Skeletal muscle satellite cell (primary cell): ENCODE measurements around the gene FGGY.
"Not testable (repeated sequence)": the region's sequence is repeated elsewhere in the genome, so short reads cannot be mapped to it uniquely, and the experiment has no call there.

ENCODE experiments used
- H3K27me3 ChIP-seq: 2 replicates; pipeline ENCODE4 v1.7.0; 2013; ENCODE audit warnings: low read length; ENCODE audit not compliant: control insufficient read depth, insufficient read depth
- H3K36me3 ChIP-seq: 2 replicates; pipeline ENCODE4 v1.7.0; 2013; ENCODE audit warnings: mild to moderate bottlenecking, control low read depth, low read length; ENCODE audit not compliant: insufficient read depth
- H3K4me1 ChIP-seq: 2 replicates; pipeline ENCODE4 v1.7.0; 2013; ENCODE audit warnings: low read length; ENCODE audit not compliant: control insufficient read depth, insufficient read depth
- H3K4me2 ChIP-seq: 2 replicates; pipeline ENCODE4 v1.7.0; 2013; ENCODE audit warnings: mild to moderate bottlenecking, low read length
- H3K4me3 ChIP-seq: 2 replicates; pipeline ENCODE4 v1.7.0; 2013; ENCODE audit warnings: low read length
- H3K9ac ChIP-seq: 2 replicates; pipeline ENCODE4 v1.7.0; 2013; ENCODE audit warnings: mild to moderate bottlenecking, low read depth, low read length, moderate library complexity
- H3K9me3 ChIP-seq: replicated peaks from 2 replicates; pipeline ENCODE4 v1.7.0; 2013; ENCODE audit warnings: mild to moderate bottlenecking, control low read depth, low read length

The FGGY gene

DNA sequence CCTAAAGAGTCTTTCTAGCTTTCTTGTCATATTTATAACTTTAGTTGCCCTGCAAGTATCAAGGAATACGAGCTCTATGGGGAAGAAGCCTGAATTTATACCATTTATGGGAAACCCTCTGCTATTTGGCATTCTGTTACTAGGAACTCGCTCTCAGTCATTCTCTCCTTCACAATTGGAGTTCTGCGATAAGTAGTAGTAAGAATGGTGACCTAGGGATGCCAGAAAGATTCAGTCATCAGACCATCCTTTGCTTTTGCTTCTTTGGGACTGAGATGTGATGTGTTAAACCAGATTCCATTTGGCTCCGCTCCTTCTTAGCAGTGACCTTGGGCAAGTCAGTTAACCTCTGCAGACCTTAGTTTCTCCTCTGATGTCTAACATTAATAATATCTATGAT lies 256.5 kb downstream of the FGGY start:
- no peaks in the 10 kb centered on the region for H3K36me3 ChIP-seq
- H3K9me3 ChIP-seq = no peaks in the 10 kb centered on the region
- peaks cover 4% of the 10 kb centered on the region for H3K4me1 ChIP-seq
- no peak overlapping the region for H3K9ac ChIP-seq
- H3K4me3 ChIP-seq = no peak overlapping the region
- no peak overlapping the region for H3K4me2 ChIP-seq
- no peaks in the 10 kb centered on the region for H3K27me3 ChIP-seq

DNA sequence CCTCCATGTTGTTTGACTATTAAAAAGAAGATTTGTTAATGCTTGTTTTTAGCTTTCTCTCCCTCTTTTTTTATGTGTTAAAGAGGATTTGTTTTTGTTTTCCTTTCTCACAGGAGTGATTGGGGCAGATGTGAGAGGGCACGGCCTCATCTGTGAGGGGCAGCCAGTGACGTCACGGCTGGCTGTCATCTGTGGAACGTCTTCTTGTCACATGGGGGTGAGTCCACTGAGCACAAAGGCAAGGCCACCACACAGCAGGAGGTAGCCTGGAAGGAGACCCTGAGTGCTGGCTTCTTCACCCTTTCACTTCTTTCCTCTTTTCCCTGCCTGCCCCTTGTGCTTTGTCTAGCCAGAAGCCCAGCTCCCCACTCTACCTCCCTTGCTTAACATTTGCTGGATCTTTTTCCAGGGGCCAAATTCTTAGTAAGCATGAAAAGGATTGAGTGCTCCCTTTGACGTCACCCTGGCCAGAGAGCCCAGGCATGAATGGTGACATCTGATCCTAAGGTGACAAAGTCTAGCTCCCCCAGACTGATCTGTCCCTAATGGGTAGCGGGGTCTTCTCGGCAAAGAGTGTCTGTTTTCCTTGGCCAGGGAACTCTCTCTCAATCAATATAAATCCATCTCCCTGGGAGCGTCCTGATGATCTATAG lies 257.2 kb downstream of the FGGY start:
- no peak overlapping the region for H3K4me2 ChIP-seq
- no peak overlapping the region for H3K4me3 ChIP-seq
- H3K27me3 ChIP-seq = no peaks in the 10 kb centered on the region
- H3K9ac ChIP-seq = no peak overlapping the region
- H3K9me3 ChIP-seq = no peaks in the 10 kb centered on the region
- H3K4me1 ChIP-seq = peaks cover 4% of the 10 kb centered on the region
- no peaks in the 10 kb centered on the region for H3K36me3 ChIP-seq

DNA sequence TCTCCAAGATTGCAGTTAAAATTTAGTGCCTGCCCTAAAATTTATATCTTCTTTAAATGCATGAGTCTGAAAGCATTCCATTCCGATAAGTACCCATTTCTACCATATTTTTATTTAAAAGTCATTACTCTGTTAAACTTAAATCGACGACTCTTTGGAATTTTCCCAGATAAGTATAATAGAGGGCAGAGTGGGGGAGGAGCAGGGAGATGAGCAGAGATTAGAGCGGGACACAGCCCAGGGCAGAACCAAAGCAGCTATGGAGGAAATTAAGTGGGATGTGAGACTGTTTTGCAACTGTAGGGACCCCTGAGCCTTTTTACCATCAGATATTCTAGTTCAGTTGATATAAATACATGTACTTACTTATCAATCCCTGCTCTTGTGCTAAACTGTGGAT lies 257.9 kb downstream of the FGGY start:
- H3K4me1 ChIP-seq = peaks cover 4% of the 10 kb centered on the region
- no peaks in the 10 kb centered on the region for H3K36me3 ChIP-seq
- no peaks in the 10 kb centered on the region for H3K27me3 ChIP-seq
- no peaks in the 10 kb centered on the region for H3K9me3 ChIP-seq
- no peak overlapping the region for H3K9ac ChIP-seq
- no peak overlapping the region for H3K4me2 ChIP-seq
- no peak overlapping the region for H3K4me3 ChIP-seq

DNA sequence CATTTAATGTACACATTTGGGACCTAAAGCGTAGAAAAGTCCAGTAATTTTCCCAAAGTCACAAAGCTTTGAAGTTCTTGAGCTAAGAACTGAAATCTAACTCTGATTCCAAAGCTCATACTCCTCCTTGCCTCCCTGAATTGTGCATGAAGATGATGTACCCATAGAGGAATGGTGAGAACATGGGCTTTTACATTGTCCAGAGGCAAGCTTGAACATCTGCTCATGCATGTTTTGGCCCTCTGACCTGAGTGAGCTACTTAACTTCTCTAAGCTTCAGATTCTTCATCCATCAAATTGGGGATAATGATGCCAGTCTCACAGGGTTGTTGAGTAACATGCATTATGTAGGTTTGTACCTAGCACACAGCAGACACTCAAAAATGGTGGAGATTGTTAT lies 259.5 kb downstream of the FGGY start:
- Histone ChIP-seq H3K9ac (no peak overlapping the region), H3K4me2 (no peak overlapping the region), H3K27me3 (no peaks in the 10 kb centered on the region), H3K36me3 (no peaks in the 10 kb centered on the region), H3K9me3 (no peaks in the 10 kb centered on the region), H3K4me1 (peaks cover 6% of the 10 kb centered on the region), H3K4me3 (no peak overlapping the region)

DNA sequence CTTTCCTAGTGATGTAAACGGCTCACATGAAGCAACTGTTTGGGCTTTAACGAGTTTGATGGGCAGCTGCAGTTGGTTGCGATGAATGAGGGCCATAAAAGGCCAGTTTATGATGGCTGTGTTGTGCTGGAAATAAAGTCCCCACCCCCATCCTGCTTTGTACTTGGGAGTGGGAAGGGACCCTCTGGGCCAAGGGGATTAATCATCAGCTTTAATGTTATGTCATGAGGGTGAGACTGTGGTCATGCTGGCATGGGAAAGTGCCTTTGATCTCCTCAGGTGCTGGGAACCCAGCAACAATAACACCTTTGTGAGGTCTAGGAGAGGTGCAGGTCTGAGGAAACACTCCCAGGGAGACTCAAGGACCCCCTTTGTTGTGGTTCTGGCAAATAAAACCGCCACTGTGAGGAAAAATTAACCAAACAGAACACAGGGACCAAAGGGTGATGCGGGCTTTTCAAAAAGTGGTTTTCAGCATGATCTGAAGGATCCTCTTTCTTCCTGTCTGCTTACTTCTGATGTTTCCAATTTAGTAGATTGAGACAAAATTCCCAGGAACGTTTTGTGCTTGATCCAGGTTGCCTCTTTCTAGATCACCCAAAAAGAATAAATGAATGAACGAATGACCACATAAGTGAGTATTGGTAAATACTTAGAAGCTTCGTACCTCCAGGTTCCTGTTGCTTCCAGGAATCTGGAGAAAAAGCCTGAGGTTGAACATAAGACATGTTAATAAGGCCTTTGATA lies 260.1 kb downstream of the FGGY start:
- Histone ChIP-seq H3K27me3 (no peaks in the 10 kb centered on the region), H3K36me3 (no peaks in the 10 kb centered on the region), H3K4me3 (no peak overlapping the region), H3K9ac (no peak overlapping the region), H3K9me3 (no peaks in the 10 kb centered on the region), H3K4me1 (peaks cover 6% of the 10 kb centered on the region), H3K4me2 (no peak overlapping the region)

DNA sequence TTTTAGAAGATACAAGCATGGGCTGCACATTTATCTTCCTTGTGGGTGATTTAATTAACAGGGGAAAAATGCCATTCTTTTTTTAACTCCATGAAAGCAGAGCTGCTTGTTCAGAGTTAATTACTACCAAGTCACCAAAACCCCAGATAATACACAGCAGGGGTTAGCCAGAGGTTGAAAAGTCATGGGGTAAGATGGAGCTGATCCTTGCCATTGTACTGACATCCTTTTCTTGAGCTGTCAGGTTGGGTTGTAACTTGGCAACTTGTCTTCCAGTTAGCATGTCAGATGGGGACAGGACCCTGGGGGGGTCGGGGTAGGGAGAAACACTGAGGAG lies 260.6 kb downstream of the FGGY start:
- Histone ChIP-seq H3K9ac (no peak overlapping the region), H3K4me3 (no peak overlapping the region), H3K27me3 (no peaks in the 10 kb centered on the region)

DNA sequence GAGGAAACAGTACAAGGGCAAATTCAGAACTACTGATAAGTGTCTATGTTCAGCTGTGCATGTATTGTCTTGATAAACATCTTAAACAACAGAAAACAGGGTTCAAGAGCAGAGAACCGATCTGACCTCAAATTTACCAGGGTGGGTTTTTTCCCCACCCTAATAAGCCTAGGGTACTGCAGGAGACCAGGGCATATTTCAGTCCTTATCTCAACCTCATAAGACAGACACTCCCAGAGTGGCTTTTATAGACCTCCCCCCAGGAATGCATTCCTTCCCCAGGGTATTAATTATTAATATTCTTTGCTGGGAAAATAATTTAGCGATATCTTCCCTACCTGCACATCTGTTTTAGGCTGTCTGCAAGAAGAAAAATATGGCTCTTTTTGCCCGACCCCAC lies 261.7 kb downstream of the FGGY start:
- H3K4me1 ChIP-seq, H3K9ac ChIP-seq, H3K27me3 ChIP-seq, H3K4me3 ChIP-seq, H3K4me2 ChIP-seq, H3K9me3 ChIP-seq, H3K36me3 ChIP-seq: not testable (repeated sequence)

More for the DNA sequence above, 260.6 kb downstream of the FGGY start:
- H3K4me1 ChIP-seq = peaks cover 6% of the 10 kb centered on the region
- no peaks in the 10 kb centered on the region for H3K9me3 ChIP-seq
- H3K36me3 ChIP-seq = no peaks in the 10 kb centered on the region
- no peak overlapping the region for H3K4me2 ChIP-seq

DNA sequence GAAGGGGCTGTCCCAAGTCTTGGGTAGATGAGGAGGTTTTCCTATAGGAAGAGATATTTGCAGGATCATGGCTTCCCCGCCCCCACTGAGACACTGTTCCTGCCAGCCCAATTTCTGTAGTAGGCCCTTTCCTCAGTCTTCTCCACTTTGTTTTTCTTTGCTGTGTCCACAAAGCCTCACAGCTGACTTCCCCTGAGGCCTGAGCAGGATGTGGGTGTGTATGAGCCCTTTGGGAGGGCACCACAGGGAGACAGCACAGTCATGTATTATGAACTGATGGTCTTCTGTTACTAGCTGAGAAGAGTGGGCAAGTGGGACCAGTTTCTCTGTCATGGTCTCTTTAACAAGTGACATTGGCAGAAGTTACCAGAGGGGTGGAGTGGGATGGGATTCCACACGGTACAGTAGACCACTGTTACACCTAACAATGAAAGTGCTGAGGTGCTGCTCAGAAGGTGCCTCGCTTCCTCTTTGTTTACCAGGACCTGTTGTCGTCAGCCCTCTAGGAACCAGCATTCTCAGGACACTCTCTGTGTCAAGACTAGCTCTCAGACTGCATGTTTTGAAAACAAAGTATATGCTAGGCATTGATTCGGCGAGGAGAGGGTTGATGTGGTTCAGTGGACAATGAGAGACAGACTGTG lies 264.0 kb downstream of the FGGY start:
- H3K9me3 ChIP-seq = no peaks in the 10 kb centered on the region
- no peak overlapping the region for H3K4me2 ChIP-seq
- peaks cover 6% of the 10 kb centered on the region for H3K4me1 ChIP-seq
- H3K9ac ChIP-seq = no peak overlapping the region
- no peaks in the 10 kb centered on the region for H3K36me3 ChIP-seq
- no peak overlapping the region for H3K4me3 ChIP-seq
- no peaks in the 10 kb centered on the region for H3K27me3 ChIP-seq

DNA sequence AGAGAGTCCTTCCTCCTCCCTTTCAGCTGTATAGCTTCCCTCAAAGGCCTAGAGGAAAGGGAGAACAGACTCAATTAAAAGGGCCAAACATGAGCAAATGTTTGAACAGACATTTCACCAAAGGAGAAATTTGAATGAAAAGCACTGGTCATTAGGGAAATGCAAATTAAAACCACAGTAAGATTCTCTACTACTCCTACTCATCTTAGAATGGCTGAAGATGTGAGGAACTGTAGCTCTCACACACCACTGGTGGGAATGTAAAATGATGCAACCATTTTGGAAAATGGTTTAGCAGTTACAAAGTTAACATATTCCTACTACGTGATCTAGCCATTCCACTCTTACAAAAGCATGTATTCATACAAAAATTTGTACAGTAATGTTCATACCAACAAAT lies 264.9 kb downstream of the FGGY start:
- Histone ChIP-seq H3K4me3 (no peak overlapping the region), H3K36me3 (no peaks in the 10 kb centered on the region), H3K9me3 (no peaks in the 10 kb centered on the region), H3K27me3 (no peaks in the 10 kb centered on the region), H3K4me1 (peaks cover 8% of the 10 kb centered on the region), H3K9ac (no peak overlapping the region), H3K4me2 (no peak overlapping the region)

DNA sequence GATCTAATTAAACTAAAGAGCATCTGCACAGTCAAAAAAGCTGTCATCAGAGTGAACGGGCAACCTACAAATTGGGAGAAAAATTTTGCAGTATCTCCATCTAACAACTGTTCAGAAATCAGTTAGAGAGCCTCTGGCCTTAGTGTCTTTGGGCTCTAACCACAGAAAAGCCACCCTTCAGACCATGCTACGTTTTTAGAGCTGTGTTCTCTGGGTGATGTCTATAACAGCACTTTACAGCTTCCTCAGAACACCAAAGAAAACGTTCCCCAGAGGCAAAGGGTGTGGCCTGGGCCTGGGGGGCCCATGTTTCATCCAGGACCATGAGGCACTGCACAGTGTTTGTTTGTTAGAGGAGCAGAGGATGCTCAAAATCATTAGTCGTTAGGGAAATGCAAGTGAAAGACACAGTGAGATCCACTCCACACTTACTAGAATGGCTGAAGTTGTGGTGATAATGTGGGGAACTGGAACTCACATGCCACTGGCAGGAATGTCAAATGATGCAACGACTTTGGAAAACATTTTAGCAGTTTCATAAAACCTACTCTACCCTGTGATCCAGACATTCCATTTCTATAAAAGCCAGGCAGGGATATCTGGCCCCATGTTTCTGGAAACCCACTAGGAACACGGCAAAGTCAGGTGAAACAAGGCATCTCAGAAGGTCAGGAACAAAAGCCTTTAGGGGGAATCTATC lies 267.4 kb downstream of the FGGY start:
- H3K27me3 ChIP-seq = no peaks in the 10 kb centered on the region

DNA sequence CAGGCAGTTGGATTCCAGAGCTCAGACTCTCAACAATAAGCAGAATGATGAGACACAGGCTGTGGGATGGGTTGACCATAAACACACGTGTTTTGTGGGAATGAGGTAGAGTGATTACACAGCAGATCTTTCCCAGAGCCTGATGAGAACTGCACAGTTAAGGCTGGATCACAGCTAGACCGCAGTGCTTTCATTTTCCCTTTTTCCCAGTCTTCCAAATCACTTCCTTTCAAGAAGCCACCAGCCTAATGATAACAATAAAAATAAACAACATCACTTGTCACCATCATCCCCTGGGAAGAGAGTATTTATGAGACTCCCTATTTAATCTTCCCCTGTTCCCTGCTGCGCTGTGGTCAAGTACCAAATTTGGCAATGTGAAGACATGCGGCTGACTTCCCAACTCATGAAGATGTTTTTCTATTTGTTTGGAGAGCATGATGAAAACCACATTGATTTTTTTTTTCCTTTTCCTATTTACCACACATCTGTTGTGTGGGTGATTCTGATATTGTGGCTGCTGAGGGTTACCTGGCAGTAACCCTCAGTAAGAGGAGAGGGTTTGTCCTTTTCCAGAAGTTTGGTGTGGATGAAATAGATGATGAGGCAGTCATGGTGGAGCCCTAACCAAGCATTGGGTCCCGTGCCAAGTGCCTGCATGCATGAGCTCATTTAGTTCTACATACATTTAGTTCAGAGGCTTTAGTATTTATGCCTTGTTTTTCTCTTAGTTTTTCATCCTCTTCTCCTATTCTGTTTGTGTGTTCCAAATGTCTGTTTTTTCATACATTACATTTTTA lies 268.9 kb downstream of the FGGY start:
- H3K4me1 ChIP-seq = peaks cover 5% of the 10 kb centered on the region

More for the DNA sequence above, 267.4 kb downstream of the FGGY start:
- Histone ChIP-seq H3K9me3 (no peaks in the 10 kb centered on the region), H3K9ac (no peak overlapping the region), H3K4me3 (no peak overlapping the region), H3K4me1 (peaks cover 8% of the 10 kb centered on the region), H3K4me2 (no peak overlapping the region), H3K36me3 (no peaks in the 10 kb centered on the region)

More for the DNA sequence above, 268.9 kb downstream of the FGGY start:
- Histone ChIP-seq H3K9ac (no peak overlapping the region), H3K36me3 (no peaks in the 10 kb centered on the region), H3K9me3 (no peaks in the 10 kb centered on the region), H3K4me3 (no peak overlapping the region), H3K27me3 (no peaks in the 10 kb centered on the region), H3K4me2 (peak overlapping the region; percentile 19)
